NCI-H1694 treated with DMSO at 0.1 percent for 48 hours (cell line): Measurements from ENCODE around the gene PTPN12.
"Not testable (repeated sequence)": the region's sequence is repeated elsewhere in the genome, so short reads cannot be mapped to it uniquely, and the experiment has no call there.

Experiments used
- DNase-seq: peaks from one replicate; lab custom pipeline; 2025; lab: John Stamatoyannopoulos, UW

The PTPN12 gene

GRCh38 chr7:77538281-77539212 is 1.5 kb downstream of the PTPN12 start:
- DNase-seq: peak; percentile 38

GRCh38 chr7:77540402-77540822 is 3.3 kb downstream of the PTPN12 start:
- no peak for DNase-seq

- DNase-seq: not testable (repeated sequence)
Observed at GRCh38 chr7:77540993-77541392, 3.9 kb downstream of the PTPN12 start.

- no peak for DNase-seq
Observed at GRCh38 chr7:77542409-77542808, 5.3 kb downstream of the PTPN12 start.

GRCh38 chr7:77542895-77543294 is 5.8 kb downstream of the PTPN12 start:
- no peak for DNase-seq

GRCh38 chr7:77543910-77544309 is 6.8 kb downstream of the PTPN12 start:
- DNase-seq: no peak

- no peak for DNase-seq
Observed at GRCh38 chr7:77544518-77544917, 7.4 kb downstream of the PTPN12 start.

GRCh38 chr7:77548206-77548605 is 11.1 kb downstream of the PTPN12 start:
- no peak for DNase-seq

- no peak for DNase-seq
Observed at GRCh38 chr7:77549106-77549870, 12.2 kb downstream of the PTPN12 start.

- DNase-seq: no peak
Observed at GRCh38 chr7:77550586-77550985, 13.5 kb downstream of the PTPN12 start.

- DNase-seq: no peak
Observed at GRCh38 chr7:77553123-77553522, 16.0 kb downstream of the PTPN12 start.

GRCh38 chr7:77558284-77558967 is 21.3 kb downstream of the PTPN12 start:
- DNase-seq: no peak

- DNase-seq: no peak
Observed at GRCh38 chr7:77561352-77561751, 24.3 kb downstream of the PTPN12 start.

- DNase-seq: no peak
Observed at GRCh38 chr7:77563275-77563674, 26.2 kb downstream of the PTPN12 start.

- DNase-seq: no peak
Observed at GRCh38 chr7:77565917-77566316, 28.8 kb downstream of the PTPN12 start.

GRCh38 chr7:77566421-77566820 is 29.3 kb downstream of the PTPN12 start:
- DNase-seq: no peak

- no peak for DNase-seq
Observed at GRCh38 chr7:77569514-77570232, 32.6 kb downstream of the PTPN12 start.

- no peak for DNase-seq
Observed at GRCh38 chr7:77570330-77571011, 33.4 kb downstream of the PTPN12 start.

- DNase-seq: no peak
Observed at GRCh38 chr7:77571801-77572200, 34.7 kb downstream of the PTPN12 start.

GRCh38 chr7:77575187-77575586 is 38.1 kb downstream of the PTPN12 start:
- DNase-seq: no peak

- DNase-seq: no peak
Observed at GRCh38 chr7:77576856-77577255, 39.8 kb downstream of the PTPN12 start.
